AG04449 (cell line): ENCODE measurements around the gene CDR2.
"Not testable (repeated sequence)": the region's sequence is repeated elsewhere in the genome, so short reads cannot be mapped to it uniquely, and the experiment has no call there.

ENCODE experiments used
- CTCF ChIA-PET: fragments of 350-600 bp; formaldehyde crosslinking; extraction: SDS; loops from one replicate; lab custom pipeline; 2021; ENCODE audit warnings: antibody characterized with exemption; lab: Yijun Ruan, JAX
- POLR2A ChIA-PET: fragments of 400-600, 350-600 bp; formaldehyde crosslinking; extraction: SDS; loops from one replicate; lab custom pipeline; 2020; ENCODE audit warnings: antibody characterized with exemption, inconsistent platforms; lab: Yijun Ruan, JAX
- DNase-seq: peaks from one replicate; pipeline ENCODE4 v3.0.0-alpha.2; 2010; ENCODE audit warnings: low read depth, low spot score
- H3K4me3 ChIP-seq: 2 replicates; pipeline ENCODE4 v1.5.1; 2011; ENCODE audit warnings: low read depth, mild to moderate bottlenecking, control low read depth, low read length
- CTCF ChIP-seq: IDR thresholded peaks from one replicate; pipeline ENCODE4 v1.5.1; 2011; ENCODE audit warnings: mild to moderate bottlenecking, moderate library complexity, low read length, control low read depth, inconsistent platforms; ENCODE audit not compliant: insufficient read depth; ENCODE audit errors: missing control alignments

CDR2 gene

DNA sequence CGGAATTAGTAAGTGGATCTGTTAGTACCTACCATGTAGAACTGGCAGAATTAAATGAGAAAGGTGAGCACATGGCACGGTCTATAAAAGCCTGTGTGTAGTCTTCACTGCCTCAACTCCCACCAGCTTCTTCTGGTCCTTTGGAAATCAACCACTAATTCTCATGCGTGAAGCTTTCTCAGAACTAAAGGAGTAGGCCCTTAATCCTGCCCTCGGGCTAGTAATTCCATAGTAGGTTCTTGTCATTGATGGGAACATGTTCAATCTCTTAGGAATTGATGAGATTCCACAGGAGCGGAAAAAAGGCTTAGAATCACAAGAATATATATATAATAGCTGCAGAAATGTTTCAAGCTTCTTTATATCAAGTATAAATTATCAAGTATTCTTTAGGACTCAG, 21.7 kb downstream of the CDR2 start:
- TF ChIP-seq CTCF, result no peak
- ChIA-PET CTCF (interaction anchor here (1.3 to 1.6 kb wide), 4 partner anchors 10 to 39 kb away, joined by 3 to 6 read pairs (median 4); no protein-coding TSS in a partner anchor), POLR2A (interaction anchor here (0.7 kb wide), 1 partner anchor 19 kb away, joined by 4 read pairs; no protein-coding TSS in a partner anchor)
- H3K4me3 ChIP-seq, result no peak overlapping the region
- DNase-seq, result no peak

DNA sequence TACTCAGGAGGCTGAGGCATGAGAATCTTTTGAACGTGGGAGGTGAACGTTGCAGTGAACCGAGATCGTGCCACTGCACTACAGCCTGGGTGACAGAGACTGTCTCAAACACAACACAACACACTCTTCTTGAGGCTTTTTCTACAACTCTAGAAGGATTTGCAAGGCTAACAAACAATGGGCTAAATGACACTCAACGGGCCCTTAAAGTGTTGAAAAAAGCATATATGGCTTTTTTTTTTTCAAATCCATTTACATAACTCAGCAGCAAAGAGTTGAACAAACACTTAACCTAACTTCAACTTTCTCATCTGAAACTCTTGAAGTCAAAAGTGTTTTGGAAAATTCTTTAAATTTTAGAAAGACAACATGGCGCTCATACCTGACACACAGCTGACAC, 22.3 kb downstream of the CDR2 start:
- no peak for TF ChIP-seq CTCF
- POLR2A ChIA-PET, result no interaction called here
- CTCF ChIA-PET, result interaction anchor here (1.3 to 1.5 kb wide), 2 partner anchors 29 to 39 kb away, joined by 3 to 5 read pairs; no protein-coding TSS in a partner anchor
- DNase-seq, result no peak
- no peak overlapping the region for H3K4me3 ChIP-seq

DNA sequence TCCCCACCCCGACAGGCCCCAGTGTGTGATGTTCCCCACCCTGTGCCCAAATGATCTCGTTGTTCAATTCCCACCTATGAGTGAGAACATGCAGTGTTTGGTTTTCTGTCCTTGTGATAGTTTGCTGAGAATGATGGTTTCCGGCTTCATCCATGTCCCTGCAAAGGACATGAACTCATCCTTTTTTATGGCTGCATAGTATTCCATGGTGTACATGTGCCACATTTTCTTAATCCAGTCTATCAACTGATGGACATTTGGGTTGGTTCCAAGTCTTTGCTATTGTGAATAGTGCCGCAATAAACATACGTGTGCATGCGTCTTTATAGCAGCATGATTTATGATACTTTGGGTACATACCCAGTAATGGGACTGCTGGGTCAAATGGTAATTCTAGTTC, 23.4 kb downstream of the CDR2 start:
- H3K4me3 ChIP-seq, DNase-seq, POLR2A ChIA-PET: not testable (repeated sequence)
- CTCF ChIA-PET, result interaction anchor here (0.9 kb wide), 1 partner anchor 21 kb away, joined by 3 read pairs; no protein-coding TSS in a partner anchor

DNA sequence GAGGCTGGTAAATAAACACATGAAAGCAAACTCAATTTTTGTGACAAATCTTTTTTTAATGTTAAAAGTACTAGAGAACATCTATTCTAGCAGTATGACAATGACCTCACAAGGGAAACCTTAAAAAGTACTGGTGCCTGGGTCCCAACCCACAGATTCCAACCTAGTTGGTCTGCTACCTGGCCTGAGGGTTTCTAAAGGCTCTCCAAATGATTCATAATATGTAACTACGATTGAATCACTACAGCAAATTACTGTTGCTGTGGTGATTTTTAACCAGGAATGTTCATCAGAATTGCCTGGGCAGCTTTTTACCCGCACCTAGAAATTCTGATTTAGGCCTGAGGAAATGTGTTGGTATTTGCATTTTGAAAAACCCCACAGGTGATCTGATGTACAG, 26.1 kb downstream of the CDR2 start:
- no peak for TF ChIP-seq CTCF
- no peak overlapping the region for H3K4me3 ChIP-seq
- no peak for DNase-seq
- CTCF ChIA-PET, result interaction anchor here (0.6 to 1.0 kb wide), 2 partner anchors 8 to 48 kb away, joined by 3 to 4 read pairs; no protein-coding TSS in a partner anchor
- POLR2A ChIA-PET, result no interaction called here

DNA sequence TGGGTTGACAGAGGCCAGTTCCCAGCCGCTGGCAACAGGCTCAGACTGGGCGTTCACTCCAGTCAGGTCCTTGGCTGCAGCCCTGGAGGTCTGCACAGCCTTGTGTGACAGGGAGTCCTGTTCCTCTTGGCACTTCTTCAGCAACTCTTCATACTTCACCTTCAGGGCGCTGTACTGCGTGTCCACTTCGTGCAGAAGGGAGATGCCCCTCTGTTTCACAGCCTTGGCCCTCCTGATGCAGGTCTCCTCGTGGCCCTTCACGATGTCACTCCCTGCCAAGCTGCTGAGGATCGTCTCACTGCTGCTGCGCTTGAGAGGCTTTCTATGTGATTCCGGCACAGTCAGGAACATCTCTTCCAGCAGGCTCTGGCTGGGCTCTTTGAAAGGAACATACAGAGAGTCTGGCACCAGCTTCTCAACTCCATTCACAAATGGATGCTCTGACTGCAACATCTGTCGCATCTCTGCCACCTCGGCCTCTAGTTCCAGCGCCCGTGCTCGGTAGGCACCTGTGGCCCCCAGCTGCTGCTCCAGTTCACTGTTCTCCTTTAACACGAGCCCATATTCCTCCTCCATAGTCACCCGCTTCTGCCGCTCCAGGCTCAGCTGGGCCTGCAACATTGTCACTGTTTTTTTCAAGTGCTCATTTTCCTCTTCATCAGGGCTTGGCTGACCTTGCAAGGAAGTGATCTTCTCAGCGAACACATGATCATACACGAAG, 27.2 kb downstream of the CDR2 start:
- ChIA-PET POLR2A (no interaction called here), CTCF (no interaction called here)
- DNase-seq, result no peak
- H3K4me3 ChIP-seq, result no peak overlapping the region
- TF ChIP-seq CTCF, result no peak

DNA sequence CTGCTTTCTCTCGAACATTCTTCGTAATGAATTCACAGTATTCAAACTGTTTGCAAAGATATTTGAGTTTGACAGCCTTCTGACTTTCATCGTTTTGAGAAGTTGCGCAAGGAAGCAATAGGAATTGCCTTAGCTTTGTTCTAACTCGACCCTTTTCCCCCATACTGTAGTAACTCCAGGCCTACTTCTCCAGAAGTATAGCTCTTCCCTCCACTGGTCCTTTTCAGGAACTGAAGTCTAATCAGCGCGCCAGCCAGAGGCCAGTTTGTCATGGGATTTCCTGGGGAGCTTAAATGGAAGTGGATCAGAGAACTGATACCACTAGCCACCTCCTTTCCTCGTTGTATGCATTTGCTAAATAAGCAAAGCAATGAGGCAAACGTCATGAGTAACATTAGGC, 27.9 kb downstream of the CDR2 start:
- H3K4me3 ChIP-seq, result no peak overlapping the region
- POLR2A ChIA-PET, result no interaction called here
- CTCF ChIA-PET, result interaction anchor here (1.4 to 1.7 kb wide), 2 partner anchors 25 to 27 kb away, joined by 6 to 9 read pairs; no protein-coding TSS in a partner anchor
- DNase-seq, result no peak
- no peak for TF ChIP-seq CTCF
